ENCODE results near the gene AFF1.
"Not testable (repeated sequence)": the region's sequence is repeated elsewhere in the genome, so short reads cannot be mapped to it uniquely, and the experiment has no call there.

Gene AFF1

GRCh38 chr4:86978709-86979108 lies 43.9 kb downstream of the AFF1 start:
- TF ChIP-seq CTCF (IDR thresholded peaks at IDR 0.05; ENCODE audit: borderline replicate concordance, insufficient read depth, low read depth, low read length): no peak
- no peak overlapping the region for H3K4me3 ChIP-seq (ENCODE audit: low read depth, low read length)

- H3K4me3 ChIP-seq (ENCODE audit: low read depth, low read length): no peak overlapping the region
- TF ChIP-seq CTCF (IDR thresholded peaks at IDR 0.05; ENCODE audit: borderline replicate concordance, insufficient read depth, low read depth, low read length): no peak
These were observed 45.4 kb downstream of the AFF1 start for GRCh38 chr4:86980230-86980629.

- no peak for TF ChIP-seq CTCF (IDR thresholded peaks at IDR 0.05; ENCODE audit: borderline replicate concordance, insufficient read depth, low read depth, low read length)
- no peak overlapping the region for H3K4me3 ChIP-seq (ENCODE audit: low read depth, low read length)
These were observed 47.0 kb downstream of the AFF1 start for GRCh38 chr4:86981789-86982188.

GRCh38 chr4:86985852-86986251 lies 51.0 kb downstream of the AFF1 start:
- not testable (repeated sequence) for H3K4me3 ChIP-seq (ENCODE audit: low read depth, low read length)

- not testable (repeated sequence) for H3K4me3 ChIP-seq (ENCODE audit: low read depth, low read length)
These were observed 54.8 kb downstream of the AFF1 start for GRCh38 chr4:86989658-86990057.

- no peak overlapping the region for H3K4me3 ChIP-seq (ENCODE audit: low read depth, low read length)
- TF ChIP-seq CTCF (IDR thresholded peaks at IDR 0.05; ENCODE audit: borderline replicate concordance, insufficient read depth, low read depth, low read length): no peak
These were observed 55.7 kb downstream of the AFF1 start for GRCh38 chr4:86990510-86990909.

- TF ChIP-seq CTCF (IDR thresholded peaks at IDR 0.05; ENCODE audit: borderline replicate concordance, insufficient read depth, low read depth, low read length): no peak
- no peak overlapping the region for H3K4me3 ChIP-seq (ENCODE audit: low read depth, low read length)
These were observed 57.2 kb downstream of the AFF1 start for GRCh38 chr4:86991994-86992393.

DNA sequence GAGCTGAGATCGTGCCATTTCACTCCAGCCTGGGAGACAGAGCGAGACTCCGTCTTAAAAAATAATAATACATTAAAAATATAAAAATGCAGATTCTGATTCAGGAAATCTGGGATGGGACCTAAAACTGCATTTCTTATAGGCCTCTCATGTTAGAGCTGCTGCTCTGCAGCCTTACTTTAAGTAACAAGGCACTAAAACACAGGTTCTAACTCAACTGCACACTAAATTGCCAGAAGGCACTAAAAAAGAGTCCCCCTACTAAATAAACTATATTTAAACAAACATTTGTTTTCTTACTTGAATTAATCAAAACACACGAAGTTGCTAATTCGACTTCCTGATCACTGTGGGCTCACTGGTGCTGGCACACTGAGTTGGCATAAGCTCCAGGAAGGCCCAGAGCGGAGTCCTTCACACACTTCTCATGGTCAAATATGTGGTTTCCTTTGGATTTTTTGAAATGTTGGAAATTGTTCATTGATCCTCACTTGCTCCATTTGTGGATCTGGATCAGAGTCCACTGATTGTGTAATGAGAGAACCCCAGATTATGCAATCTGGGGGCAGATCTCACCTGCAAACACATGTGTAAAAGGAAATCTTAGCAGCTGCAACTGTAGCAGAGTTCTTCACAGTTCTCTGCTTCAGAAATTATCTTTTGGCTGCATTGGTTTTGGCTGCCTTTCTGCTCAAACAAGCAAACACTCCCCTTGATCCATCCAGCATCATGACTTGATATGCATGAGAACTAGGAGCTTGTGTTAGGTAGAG lies 59.3 kb downstream of the AFF1 start:
- H3K4me3 ChIP-seq (ENCODE audit: low read depth, low read length): no peak overlapping the region
- TF ChIP-seq CTCF (IDR thresholded peaks at IDR 0.05; ENCODE audit: borderline replicate concordance, insufficient read depth, low read depth, low read length): no peak
